GM23338 (cell line): Measurements from ENCODE around the gene PIEZO2. TPM values are rescaled to one million over a fixed set of nuclear protein-coding genes. Genes with fewer than 3 reads are reported as not detected.

Experiments used
- ATAC-seq: fragments of 200-7000 bp; cut with Tn5 transposase; 3 replicates; pipeline ENCODE4 v1.9.1; 2020
- DNase-seq: peaks from one replicate; pipeline ENCODE4 v3.0.0-alpha.2; 2015; ENCODE audit warnings: low spot score
- H2AFZ ChIP-seq: fragments of 200-600 bp; sonication (generic); 2 replicates; pipeline ENCODE4 v1.8.0; 2016; ENCODE audit warnings: antibody characterized with exemption, mild to moderate bottlenecking, moderate library complexity
- H3F3A ChIP-seq: fragments of 200-600 bp; sonication (generic); replicated peaks from 2 replicates; pipeline ENCODE4 v1.8.0; 2017; ENCODE audit warnings: antibody characterized with exemption, mixed run types, low read depth
- H3K27ac ChIP-seq: fragments of 200-600 bp; sonication (generic); 2 replicates; pipeline ENCODE4 v1.6.1; 2016; ENCODE audit warnings: low read depth
- H3K27me3 ChIP-seq: fragments of 200-600 bp; sonication (generic); 2 replicates; pipeline ENCODE4 v1.8.0; 2016; ENCODE audit warnings: mild to moderate bottlenecking, mixed run types, moderate library complexity; ENCODE audit not compliant: insufficient read depth
- H3K36me3 ChIP-seq: fragments of 200-600 bp; sonication (generic); 2 replicates; pipeline ENCODE4 v1.8.0; 2016; ENCODE audit warnings: mild to moderate bottlenecking; ENCODE audit not compliant: insufficient read depth
- H3K4me1 ChIP-seq: fragments of 200-600 bp; sonication (generic); 2 replicates; pipeline ENCODE4 v1.8.0; 2016; ENCODE audit warnings: mild to moderate bottlenecking, moderate library complexity; ENCODE audit not compliant: insufficient read depth
- H3K4me2 ChIP-seq: fragments of 200-600 bp; sonication (generic); 2 replicates; pipeline ENCODE4 v1.7.1; 2017; ENCODE audit warnings: mixed run types
- H3K4me3 ChIP-seq: fragments of 200-600 bp; sonication (generic); 2 replicates; pipeline ENCODE4 v1.6.1; 2016; ENCODE audit warnings: mixed run types
- H3K79me2 ChIP-seq: fragments of 200-600 bp; sonication (generic); replicated peaks from 2 replicates; pipeline ENCODE4 v1.8.0; 2017; ENCODE audit warnings: mild to moderate bottlenecking; ENCODE audit not compliant: insufficient read depth
- H3K9me2 ChIP-seq: fragments of 200-600 bp; sonication (generic); 2 replicates; pipeline ENCODE4 v1.8.0; 2017; ENCODE audit not compliant: insufficient read depth
- H4K20me1 ChIP-seq: fragments of 200-600 bp; sonication (generic); replicated peaks from 2 replicates; pipeline ENCODE4 v1.8.0; 2017; ENCODE audit warnings: mild to moderate bottlenecking; ENCODE audit not compliant: insufficient read depth
- H3K27ac Mint-ChIP-seq: 2 replicates; pipeline ENCODE4 v1.8.0; 2020; ENCODE audit warnings: inconsistent platforms, mild to moderate bottlenecking, moderate library complexity, mixed read lengths
- H3K27me3 Mint-ChIP-seq: 3 replicates; pipeline ENCODE4 v1.8.0; 2022; ENCODE audit warnings: low read depth, mild to moderate bottlenecking, moderate library complexity, mixed read lengths, inconsistent platforms; ENCODE audit not compliant: insufficient read depth, poor library complexity
- H3K36me3 Mint-ChIP-seq: 3 replicates; pipeline ENCODE4 v1.8.0; 2021; ENCODE audit warnings: low read depth, mild to moderate bottlenecking, inconsistent platforms, moderate library complexity, mixed read lengths
- H3K4me1 Mint-ChIP-seq: 3 replicates; pipeline ENCODE4 v1.8.0; 2020; ENCODE audit warnings: mild to moderate bottlenecking, inconsistent platforms, mixed read lengths
- H3K4me3 Mint-ChIP-seq: 3 replicates; pipeline ENCODE4 v1.8.0; 2021; ENCODE audit warnings: moderate library complexity, mild to moderate bottlenecking, inconsistent platforms, mixed read lengths
- H3K9me3 Mint-ChIP-seq: 3 replicates; pipeline ENCODE4 v1.8.0; 2020; ENCODE audit warnings: moderate library complexity, mild to moderate bottlenecking, inconsistent platforms, mixed read lengths
- CREB1 ChIP-seq: fragments of 250-450 bp; sonication (Bioruptor Pico); IDR thresholded peaks from 2 replicates; pipeline ENCODE4 v1.5.0; 2020; ENCODE audit warnings: low read depth, mild to moderate bottlenecking, moderate library complexity
- EZH2 ChIP-seq: fragments of 200-600 bp; sonication (generic); IDR thresholded peaks from one replicate; pipeline ENCODE4 v1.8.0; 2017; ENCODE audit warnings: antibody characterized with exemption, mild to moderate bottlenecking, low read depth; ENCODE audit not compliant: unreplicated experiment
- EZH2phosphoT487 ChIP-seq: fragments of 200-600 bp; sonication (generic); IDR thresholded peaks from one replicate; pipeline ENCODE4 v1.8.1; 2018; ENCODE audit warnings: antibody characterized with exemption; ENCODE audit not compliant: unreplicated experiment
- JUNB ChIP-seq: IDR thresholded peaks from one replicate; pipeline ENCODE4 v1.6.1; 2016; ENCODE audit warnings: antibody characterized with exemption; ENCODE audit not compliant: unreplicated experiment
- NANOG ChIP-seq: IDR thresholded peaks from 2 replicates; pipeline ENCODE4 v1.6.1; 2016; ENCODE audit warnings: antibody characterized with exemption, borderline replicate concordance
- POLR2AphosphoS5 ChIP-seq: IDR thresholded peaks from 2 replicates; pipeline ENCODE4 v1.6.1; 2016; ENCODE audit warnings: antibody characterized with exemption, low read depth
- STAT1 ChIP-seq: IDR thresholded peaks from one replicate; pipeline ENCODE4 v1.6.1; 2016; ENCODE audit warnings: antibody characterized with exemption; ENCODE audit not compliant: unreplicated experiment
- ZNF114 ChIP-seq: fragments of 250-450 bp; sonication (Bioruptor Pico); IDR thresholded peaks from 2 replicates; pipeline ENCODE4 v1.5.0; 2020; ENCODE audit warnings: mild to moderate bottlenecking, moderate library complexity
- ZNF331 ChIP-seq: fragments of 250-450 bp; sonication (Bioruptor Pico); IDR thresholded peaks from 2 replicates; pipeline ENCODE4 v1.5.0; 2020; ENCODE audit warnings: low read depth, mild to moderate bottlenecking, moderate library complexity
- polyA plus RNA-seq: library from polyadenylated mRNA; unstranded; fragments of >200 nt; fragmentation: Nextera tagmentation; extraction: Ambion mirVana; gene quantifications from 2 replicates; pipeline ENCODE4 v1.2.1, GENCODE V29; 2016
- total RNA-seq: library from RNA; depleted of rRNA; stranded (reverse); fragments of >200 nt; shearing (Covaris generic); gene quantifications from 2 replicates; pipeline ENCODE4 v1.2.3, GENCODE V29; 2014
- TF ChIP-seq, protein P1 (sequence below): IDR thresholded peaks from 2 replicates; pipeline ENCODE4 v1.6.1; 2016; ENCODE audit warnings: antibody characterized with exemption
- TF ChIP-seq, protein P2 (sequence below): IDR thresholded peaks from one replicate; pipeline ENCODE4 v1.6.1; 2018; ENCODE audit warnings: antibody characterized with exemption; ENCODE audit not compliant: unreplicated experiment
- TF ChIP-seq, protein P3 (sequence below), 2 experiments: fragments of 200-600 bp in 1 of 2; sonication (generic) in 1 of 2; conservative IDR thresholded peaks; 2 replicates each; pipeline versions ENCODE4 v1.5.1 to v1.6.1; 2016 to 2017; ENCODE audit warnings: antibody characterized with exemption in 2 of 2, low read depth in 2 of 2, mild to moderate bottlenecking in 2 of 2, moderate library complexity in 1 of 2
- TF ChIP-seq, protein P4 (sequence below): fragments of 250-450 bp; sonication (Bioruptor Pico); IDR thresholded peaks from 2 replicates; pipeline ENCODE4 v1.5.0; 2020; ENCODE audit warnings: mild to moderate bottlenecking, moderate library complexity

PIEZO2 gene
- total and polyA plus RNA-seq, 2 experiments from 2014 or later: 4.8 to 8.2 TPM

DNA sequence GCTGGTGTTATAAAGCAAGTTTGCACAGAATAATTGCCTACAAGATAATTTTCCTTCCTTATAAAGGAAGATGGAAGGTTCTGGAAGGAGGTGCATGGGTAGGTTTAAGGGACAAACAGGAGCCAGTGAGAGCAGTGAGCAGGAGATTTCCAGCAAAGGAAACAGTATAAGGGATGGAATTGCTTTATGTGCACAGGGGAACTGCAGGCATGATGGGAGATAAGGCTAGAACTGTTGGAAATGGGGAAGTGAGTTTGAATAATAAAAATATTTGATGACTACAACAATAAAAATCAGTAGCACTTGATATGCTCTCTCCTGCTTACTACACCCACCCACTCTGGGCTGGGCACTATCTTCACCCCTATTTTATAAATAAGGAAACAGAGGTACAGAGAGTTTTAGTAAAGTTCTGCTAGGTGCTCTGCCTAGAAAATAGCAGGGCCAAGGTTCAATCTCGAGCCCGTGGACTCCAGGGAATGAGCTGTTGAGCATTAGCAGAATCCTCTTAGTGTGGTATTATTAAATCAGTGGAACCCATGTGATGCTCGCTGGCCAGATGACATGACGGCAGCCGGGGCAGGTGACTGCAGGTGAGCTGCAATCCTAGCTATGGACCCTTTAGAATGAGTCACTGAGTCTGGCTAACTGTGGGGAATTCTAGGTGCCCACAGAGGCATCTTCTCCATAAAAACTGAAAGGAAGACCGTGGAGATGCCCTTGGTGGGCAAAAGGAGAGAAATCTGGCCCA is 302.5 kb downstream of the PIEZO2 start:
- Histone ChIP-seq H3K9me2 (no peaks in the 10 kb centered on the region), H3K36me3 (no peaks in the 10 kb centered on the region), H2AFZ (no peak overlapping the region), H4K20me1 (no peaks in the 10 kb centered on the region), H3K27ac (no peak overlapping the region), H3K4me2 (no peak overlapping the region), H3F3A (no peaks in the 10 kb centered on the region), H3K4me3 (no peak overlapping the region), H3K4me1 (peaks cover 22% of the 10 kb centered on the region), H3K27me3 (no peaks in the 10 kb centered on the region), H3K79me2 (no peaks in the 10 kb centered on the region)
- H3K27ac Mint-ChIP-seq: peak overlapping the region; percentile 35
- peaks cover 27% of the 10 kb centered on the region for H3K4me1 Mint-ChIP-seq
- H3K36me3 Mint-ChIP-seq: peaks cover 16% of the 10 kb centered on the region
- ATAC-seq (no peak), DNase-seq (no peak)
- no peaks in the 10 kb centered on the region for H3K27me3 Mint-ChIP-seq
- no peak for TF ChIP-seq EZH2phosphoT487
- TF ChIP-seq, protein P1, sequence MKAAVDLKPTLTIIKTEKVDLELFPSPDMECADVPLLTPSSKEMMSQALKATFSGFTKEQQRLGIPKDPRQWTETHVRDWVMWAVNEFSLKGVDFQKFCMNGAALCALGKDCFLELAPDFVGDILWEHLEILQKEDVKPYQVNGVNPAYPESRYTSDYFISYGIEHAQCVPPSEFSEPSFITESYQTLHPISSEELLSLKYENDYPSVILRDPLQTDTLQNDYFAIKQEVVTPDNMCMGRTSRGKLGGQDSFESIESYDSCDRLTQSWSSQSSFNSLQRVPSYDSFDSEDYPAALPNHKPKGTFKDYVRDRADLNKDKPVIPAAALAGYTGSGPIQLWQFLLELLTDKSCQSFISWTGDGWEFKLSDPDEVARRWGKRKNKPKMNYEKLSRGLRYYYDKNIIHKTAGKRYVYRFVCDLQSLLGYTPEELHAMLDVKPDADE: no peak
- no peak for TF ChIP-seq JUNB
- no peak for TF ChIP-seq EZH2
- no peak for TF ChIP-seq STAT1
- no peak for TF ChIP-seq ZNF331 (CRISPR knock-in tag)
- TF ChIP-seq NANOG: no peak
- TF ChIP-seq, protein P2, sequence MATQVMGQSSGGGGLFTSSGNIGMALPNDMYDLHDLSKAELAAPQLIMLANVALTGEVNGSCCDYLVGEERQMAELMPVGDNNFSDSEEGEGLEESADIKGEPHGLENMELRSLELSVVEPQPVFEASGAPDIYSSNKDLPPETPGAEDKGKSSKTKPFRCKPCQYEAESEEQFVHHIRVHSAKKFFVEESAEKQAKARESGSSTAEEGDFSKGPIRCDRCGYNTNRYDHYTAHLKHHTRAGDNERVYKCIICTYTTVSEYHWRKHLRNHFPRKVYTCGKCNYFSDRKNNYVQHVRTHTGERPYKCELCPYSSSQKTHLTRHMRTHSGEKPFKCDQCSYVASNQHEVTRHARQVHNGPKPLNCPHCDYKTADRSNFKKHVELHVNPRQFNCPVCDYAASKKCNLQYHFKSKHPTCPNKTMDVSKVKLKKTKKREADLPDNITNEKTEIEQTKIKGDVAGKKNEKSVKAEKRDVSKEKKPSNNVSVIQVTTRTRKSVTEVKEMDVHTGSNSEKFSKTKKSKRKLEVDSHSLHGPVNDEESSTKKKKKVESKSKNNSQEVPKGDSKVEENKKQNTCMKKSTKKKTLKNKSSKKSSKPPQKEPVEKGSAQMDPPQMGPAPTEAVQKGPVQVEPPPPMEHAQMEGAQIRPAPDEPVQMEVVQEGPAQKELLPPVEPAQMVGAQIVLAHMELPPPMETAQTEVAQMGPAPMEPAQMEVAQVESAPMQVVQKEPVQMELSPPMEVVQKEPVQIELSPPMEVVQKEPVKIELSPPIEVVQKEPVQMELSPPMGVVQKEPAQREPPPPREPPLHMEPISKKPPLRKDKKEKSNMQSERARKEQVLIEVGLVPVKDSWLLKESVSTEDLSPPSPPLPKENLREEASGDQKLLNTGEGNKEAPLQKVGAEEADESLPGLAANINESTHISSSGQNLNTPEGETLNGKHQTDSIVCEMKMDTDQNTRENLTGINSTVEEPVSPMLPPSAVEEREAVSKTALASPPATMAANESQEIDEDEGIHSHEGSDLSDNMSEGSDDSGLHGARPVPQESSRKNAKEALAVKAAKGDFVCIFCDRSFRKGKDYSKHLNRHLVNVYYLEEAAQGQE: no peak
- TF ChIP-seq POLR2AphosphoS5: no peak
- TF ChIP-seq, protein P3, sequence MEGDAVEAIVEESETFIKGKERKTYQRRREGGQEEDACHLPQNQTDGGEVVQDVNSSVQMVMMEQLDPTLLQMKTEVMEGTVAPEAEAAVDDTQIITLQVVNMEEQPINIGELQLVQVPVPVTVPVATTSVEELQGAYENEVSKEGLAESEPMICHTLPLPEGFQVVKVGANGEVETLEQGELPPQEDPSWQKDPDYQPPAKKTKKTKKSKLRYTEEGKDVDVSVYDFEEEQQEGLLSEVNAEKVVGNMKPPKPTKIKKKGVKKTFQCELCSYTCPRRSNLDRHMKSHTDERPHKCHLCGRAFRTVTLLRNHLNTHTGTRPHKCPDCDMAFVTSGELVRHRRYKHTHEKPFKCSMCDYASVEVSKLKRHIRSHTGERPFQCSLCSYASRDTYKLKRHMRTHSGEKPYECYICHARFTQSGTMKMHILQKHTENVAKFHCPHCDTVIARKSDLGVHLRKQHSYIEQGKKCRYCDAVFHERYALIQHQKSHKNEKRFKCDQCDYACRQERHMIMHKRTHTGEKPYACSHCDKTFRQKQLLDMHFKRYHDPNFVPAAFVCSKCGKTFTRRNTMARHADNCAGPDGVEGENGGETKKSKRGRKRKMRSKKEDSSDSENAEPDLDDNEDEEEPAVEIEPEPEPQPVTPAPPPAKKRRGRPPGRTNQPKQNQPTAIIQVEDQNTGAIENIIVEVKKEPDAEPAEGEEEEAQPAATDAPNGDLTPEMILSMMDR (conservative IDR thresholded peaks at IDR 0.05; ENCODE audit: low read depth in 2 of 2): no peak
- TF ChIP-seq, protein P4, sequence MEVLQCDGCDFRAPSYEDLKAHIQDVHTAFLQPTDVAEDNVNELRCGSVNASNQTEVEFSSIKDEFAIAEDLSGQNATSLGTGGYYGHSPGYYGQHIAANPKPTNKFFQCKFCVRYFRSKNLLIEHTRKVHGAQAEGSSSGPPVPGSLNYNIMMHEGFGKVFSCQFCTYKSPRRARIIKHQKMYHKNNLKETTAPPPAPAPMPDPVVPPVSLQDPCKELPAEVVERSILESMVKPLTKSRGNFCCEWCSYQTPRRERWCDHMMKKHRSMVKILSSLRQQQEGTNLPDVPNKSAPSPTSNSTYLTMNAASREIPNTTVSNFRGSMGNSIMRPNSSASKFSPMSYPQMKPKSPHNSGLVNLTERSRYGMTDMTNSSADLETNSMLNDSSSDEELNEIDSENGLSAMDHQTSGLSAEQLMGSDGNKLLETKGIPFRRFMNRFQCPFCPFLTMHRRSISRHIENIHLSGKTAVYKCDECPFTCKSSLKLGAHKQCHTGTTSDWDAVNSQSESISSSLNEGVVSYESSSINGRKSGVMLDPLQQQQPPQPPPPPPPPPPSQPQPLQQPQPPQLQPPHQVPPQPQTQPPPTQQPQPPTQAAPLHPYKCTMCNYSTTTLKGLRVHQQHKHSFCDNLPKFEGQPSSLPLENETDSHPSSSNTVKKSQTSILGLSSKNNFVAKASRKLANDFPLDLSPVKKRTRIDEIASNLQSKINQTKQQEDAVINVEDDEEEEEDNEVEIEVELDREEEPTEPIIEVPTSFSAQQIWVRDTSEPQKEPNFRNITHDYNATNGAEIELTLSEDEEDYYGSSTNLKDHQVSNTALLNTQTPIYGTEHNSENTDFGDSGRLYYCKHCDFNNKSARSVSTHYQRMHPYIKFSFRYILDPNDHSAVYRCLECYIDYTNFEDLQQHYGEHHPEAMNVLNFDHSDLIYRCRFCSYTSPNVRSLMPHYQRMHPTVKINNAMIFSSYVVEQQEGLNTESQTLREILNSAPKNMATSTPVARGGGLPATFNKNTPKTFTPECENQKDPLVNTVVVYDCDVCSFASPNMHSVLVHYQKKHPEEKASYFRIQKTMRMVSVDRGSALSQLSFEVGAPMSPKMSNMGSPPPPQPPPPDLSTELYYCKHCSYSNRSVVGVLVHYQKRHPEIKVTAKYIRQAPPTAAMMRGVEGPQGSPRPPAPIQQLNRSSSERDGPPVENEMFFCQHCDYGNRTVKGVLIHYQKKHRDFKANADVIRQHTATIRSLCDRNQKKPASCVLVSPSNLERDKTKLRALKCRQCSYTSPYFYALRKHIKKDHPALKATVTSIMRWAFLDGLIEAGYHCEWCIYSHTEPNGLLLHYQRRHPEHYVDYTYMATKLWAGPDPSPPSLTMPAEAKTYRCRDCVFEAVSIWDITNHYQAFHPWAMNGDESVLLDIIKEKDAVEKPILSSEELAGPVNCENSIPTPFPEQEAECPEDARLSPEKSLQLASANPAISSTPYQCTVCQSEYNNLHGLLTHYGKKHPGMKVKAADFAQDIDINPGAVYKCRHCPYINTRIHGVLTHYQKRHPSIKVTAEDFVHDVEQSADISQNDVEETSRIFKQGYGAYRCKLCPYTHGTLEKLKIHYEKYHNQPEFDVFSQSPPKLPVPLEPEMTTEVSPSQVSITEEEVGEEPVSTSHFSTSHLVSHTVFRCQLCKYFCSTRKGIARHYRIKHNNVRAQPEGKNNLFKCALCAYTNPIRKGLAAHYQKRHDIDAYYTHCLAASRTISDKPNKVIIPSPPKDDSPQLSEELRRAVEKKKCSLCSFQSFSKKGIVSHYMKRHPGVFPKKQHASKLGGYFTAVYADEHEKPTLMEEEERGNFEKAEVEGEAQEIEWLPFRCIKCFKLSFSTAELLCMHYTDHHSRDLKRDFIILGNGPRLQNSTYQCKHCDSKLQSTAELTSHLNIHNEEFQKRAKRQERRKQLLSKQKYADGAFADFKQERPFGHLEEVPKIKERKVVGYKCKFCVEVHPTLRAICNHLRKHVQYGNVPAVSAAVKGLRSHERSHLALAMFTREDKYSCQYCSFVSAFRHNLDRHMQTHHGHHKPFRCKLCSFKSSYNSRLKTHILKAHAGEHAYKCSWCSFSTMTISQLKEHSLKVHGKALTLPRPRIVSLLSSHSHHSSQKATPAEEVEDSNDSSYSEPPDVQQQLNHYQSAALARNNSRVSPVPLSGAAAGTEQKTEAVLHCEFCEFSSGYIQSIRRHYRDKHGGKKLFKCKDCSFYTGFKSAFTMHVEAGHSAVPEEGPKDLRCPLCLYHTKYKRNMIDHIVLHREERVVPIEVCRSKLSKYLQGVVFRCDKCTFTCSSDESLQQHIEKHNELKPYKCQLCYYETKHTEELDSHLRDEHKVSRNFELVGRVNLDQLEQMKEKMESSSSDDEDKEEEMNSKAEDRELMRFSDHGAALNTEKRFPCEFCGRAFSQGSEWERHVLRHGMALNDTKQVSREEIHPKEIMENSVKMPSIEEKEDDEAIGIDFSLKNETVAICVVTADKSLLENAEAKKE: no peak
- no peak for TF ChIP-seq ZNF114 (CRISPR knock-in tag)
- TF ChIP-seq CREB1 (CRISPR knock-in tag): no peak
- H3K9me3 Mint-ChIP-seq: peaks cover 8% of the 10 kb centered on the region
- H3K4me3 Mint-ChIP-seq: no peak overlapping the region
